DOHH2 (cell line): ENCODE data around the gene TWF2.

Experiments used
- H3F3A ChIP-seq: fragments of 200-600 bp; sonication (generic), shearing (Covaris generic); 2 replicates; pipeline ENCODE4 v1.6.0; 2016; ENCODE audit warnings: antibody characterized with exemption, mild to moderate bottlenecking; ENCODE audit not compliant: control insufficient read depth, insufficient read depth
- H3K27ac ChIP-seq: fragments of 200-600 bp; sonication (generic); 2 replicates; pipeline ENCODE4 v1.5.1; 2014; ENCODE audit warnings: low read depth, mild to moderate bottlenecking, low read length, moderate library complexity
- H3K27me3 ChIP-seq: fragments of 200-600 bp; sonication (generic); 2 replicates; pipeline ENCODE4 v1.6.1; 2014; ENCODE audit warnings: mild to moderate bottlenecking, low read length, mixed read lengths; ENCODE audit not compliant: control insufficient read depth
- H3K36me3 ChIP-seq: fragments of 200-600 bp; sonication (generic); 2 replicates; pipeline ENCODE4 v1.6.1; 2014; ENCODE audit warnings: mild to moderate bottlenecking, low read length, moderate library complexity, mixed read lengths; ENCODE audit not compliant: control insufficient read depth
- H3K4me1 ChIP-seq: fragments of 200-600 bp; sonication (generic); 2 replicates; pipeline ENCODE4 v1.6.1; 2014; ENCODE audit warnings: mild to moderate bottlenecking, low read length, mixed read lengths; ENCODE audit not compliant: control insufficient read depth
- H3K4me2 ChIP-seq: fragments of 200-600 bp; sonication (generic); 2 replicates; pipeline ENCODE4 v1.6.0; 2014; ENCODE audit warnings: mild to moderate bottlenecking, low read length, moderate library complexity
- H3K4me3 ChIP-seq: fragments of 200-600 bp; sonication (generic); 2 replicates; pipeline ENCODE4 v1.5.1; 2014; ENCODE audit warnings: mild to moderate bottlenecking, low read length, mixed read lengths
- H3K79me2 ChIP-seq: fragments of 200-600 bp; sonication (generic); 2 replicates; pipeline ENCODE4 v1.6.1; 2014; ENCODE audit warnings: mild to moderate bottlenecking, low read length, mixed read lengths; ENCODE audit not compliant: control insufficient read depth
- H3K9me2 ChIP-seq: fragments of 200-600 bp; sonication (generic); replicated peaks from 2 replicates; pipeline ENCODE4 v1.6.1; 2014; ENCODE audit warnings: mild to moderate bottlenecking, low read length, mixed read lengths; ENCODE audit not compliant: control insufficient read depth
- H3K9me3 ChIP-seq: fragments of 200-600 bp; sonication (generic); 2 replicates; pipeline ENCODE4 v1.6.1; 2014; ENCODE audit warnings: antibody characterized with exemption, low read length, mixed read lengths; ENCODE audit not compliant: control insufficient read depth, insufficient read depth
- H4K20me1 ChIP-seq: fragments of 200-600 bp; sonication (generic); 2 replicates; pipeline ENCODE4 v1.6.0; 2014; ENCODE audit warnings: low read depth, mild to moderate bottlenecking, antibody characterized with exemption, low read length, moderate library complexity; ENCODE audit not compliant: control insufficient read depth, insufficient read depth
- EZH2phosphoT487 ChIP-seq: fragments of 200-600 bp; sonication (generic); IDR thresholded peaks from 2 replicates; pipeline ENCODE4 v1.6.1; 2017; ENCODE audit warnings: borderline replicate concordance, mild to moderate bottlenecking, antibody characterized with exemption, low read length, moderate library complexity, mixed read lengths
- TF ChIP-seq, protein P1 (sequence below): fragments of 200-600 bp; sonication (generic); IDR thresholded peaks from one replicate; pipeline ENCODE4 v1.5.1; 2014; ENCODE audit warnings: antibody characterized with exemption, mild to moderate bottlenecking, low read depth, low read length; ENCODE audit not compliant: poor library complexity, severe bottlenecking

The TWF2 gene

DNA sequence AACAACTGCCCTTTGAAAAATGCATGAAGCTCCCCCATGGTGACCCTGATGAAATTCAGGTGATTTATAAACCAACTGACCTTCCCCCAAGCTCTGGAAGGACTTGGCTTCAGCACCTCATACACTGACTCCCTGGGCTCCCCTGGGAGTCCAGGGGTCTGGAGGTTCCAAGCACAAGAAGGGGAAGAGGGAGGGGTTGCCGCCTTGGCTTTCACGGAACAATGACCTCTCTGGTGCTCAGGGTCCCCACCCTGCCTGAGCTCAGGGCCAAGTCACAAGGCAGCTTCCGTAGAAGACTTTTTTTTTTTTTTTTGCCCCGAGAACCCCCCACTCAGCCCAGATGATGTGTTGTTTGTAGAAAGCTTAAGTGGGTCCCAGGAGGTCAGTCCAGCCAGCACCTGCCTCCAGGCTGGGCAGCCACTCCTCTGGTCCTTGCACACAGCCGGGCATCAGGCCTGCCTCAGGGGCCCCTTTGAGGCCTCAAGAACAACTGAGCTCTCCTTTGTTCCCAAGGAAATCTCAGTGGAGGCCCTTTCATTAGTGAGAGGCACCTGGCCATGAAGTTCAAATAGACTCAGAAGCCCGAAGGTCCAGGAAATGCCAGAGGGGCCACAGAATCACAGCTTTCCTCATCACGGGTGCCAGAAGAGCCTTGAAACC, 55.0 kb downstream of the TWF2 start:
- H3K27me3 ChIP-seq = no peaks in the 10 kb centered on the region
- no peak overlapping the region for H3K4me2 ChIP-seq
- no peaks in the 10 kb centered on the region for H3K9me3 ChIP-seq
- H3K36me3 ChIP-seq = no peaks in the 10 kb centered on the region
- no peaks in the 10 kb centered on the region for H4K20me1 ChIP-seq
- no peak overlapping the region for H3K27ac ChIP-seq
- no peaks in the 10 kb centered on the region for H3K79me2 ChIP-seq
- H3F3A ChIP-seq = no peaks in the 10 kb centered on the region
- H3K4me3 ChIP-seq = no peak overlapping the region
- H3K9me2 ChIP-seq = no peaks in the 10 kb centered on the region
- H3K4me1 ChIP-seq = peaks cover 3% of the 10 kb centered on the region; the same call in 1 of the 2 replicates
- TF ChIP-seq EZH2phosphoT487 = no peak
- TF ChIP-seq, protein P1, sequence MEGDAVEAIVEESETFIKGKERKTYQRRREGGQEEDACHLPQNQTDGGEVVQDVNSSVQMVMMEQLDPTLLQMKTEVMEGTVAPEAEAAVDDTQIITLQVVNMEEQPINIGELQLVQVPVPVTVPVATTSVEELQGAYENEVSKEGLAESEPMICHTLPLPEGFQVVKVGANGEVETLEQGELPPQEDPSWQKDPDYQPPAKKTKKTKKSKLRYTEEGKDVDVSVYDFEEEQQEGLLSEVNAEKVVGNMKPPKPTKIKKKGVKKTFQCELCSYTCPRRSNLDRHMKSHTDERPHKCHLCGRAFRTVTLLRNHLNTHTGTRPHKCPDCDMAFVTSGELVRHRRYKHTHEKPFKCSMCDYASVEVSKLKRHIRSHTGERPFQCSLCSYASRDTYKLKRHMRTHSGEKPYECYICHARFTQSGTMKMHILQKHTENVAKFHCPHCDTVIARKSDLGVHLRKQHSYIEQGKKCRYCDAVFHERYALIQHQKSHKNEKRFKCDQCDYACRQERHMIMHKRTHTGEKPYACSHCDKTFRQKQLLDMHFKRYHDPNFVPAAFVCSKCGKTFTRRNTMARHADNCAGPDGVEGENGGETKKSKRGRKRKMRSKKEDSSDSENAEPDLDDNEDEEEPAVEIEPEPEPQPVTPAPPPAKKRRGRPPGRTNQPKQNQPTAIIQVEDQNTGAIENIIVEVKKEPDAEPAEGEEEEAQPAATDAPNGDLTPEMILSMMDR = no peak

DNA sequence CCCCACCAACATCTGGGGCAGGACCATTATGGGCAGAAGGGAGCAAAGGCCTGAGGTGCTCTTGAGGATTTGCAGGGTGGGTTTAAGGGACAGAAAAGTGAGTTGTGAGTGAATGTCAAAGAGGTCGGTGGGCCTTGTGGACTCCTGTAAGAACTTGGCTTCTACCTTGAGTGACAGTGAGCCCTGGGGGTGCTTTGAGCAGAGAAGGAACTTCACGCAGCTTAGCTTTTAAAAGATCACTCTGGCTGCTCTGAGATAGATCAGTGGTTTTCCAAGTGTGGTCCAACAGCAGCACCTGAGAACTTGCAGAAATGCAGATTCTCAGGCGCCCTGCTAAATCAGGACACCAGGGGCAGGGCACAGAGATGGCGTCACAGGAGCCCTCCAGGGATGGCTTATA, 56.3 kb downstream of the TWF2 start:
- Histone ChIP-seq H3K9me2 (no peaks in the 10 kb centered on the region), H3K27ac (no peak overlapping the region), H3F3A (no peaks in the 10 kb centered on the region), H3K9me3 (no peaks in the 10 kb centered on the region), H3K36me3 (no peaks in the 10 kb centered on the region), H3K4me1 (peaks cover 3% of the 10 kb centered on the region; the same call in 1 of the 2 replicates), H3K27me3 (no peaks in the 10 kb centered on the region), H4K20me1 (no peaks in the 10 kb centered on the region), H3K4me3 (no peak overlapping the region), H3K79me2 (no peaks in the 10 kb centered on the region), H3K4me2 (no peak overlapping the region)
- TF ChIP-seq, protein P1 = no peak
- no peak for TF ChIP-seq EZH2phosphoT487

DNA sequence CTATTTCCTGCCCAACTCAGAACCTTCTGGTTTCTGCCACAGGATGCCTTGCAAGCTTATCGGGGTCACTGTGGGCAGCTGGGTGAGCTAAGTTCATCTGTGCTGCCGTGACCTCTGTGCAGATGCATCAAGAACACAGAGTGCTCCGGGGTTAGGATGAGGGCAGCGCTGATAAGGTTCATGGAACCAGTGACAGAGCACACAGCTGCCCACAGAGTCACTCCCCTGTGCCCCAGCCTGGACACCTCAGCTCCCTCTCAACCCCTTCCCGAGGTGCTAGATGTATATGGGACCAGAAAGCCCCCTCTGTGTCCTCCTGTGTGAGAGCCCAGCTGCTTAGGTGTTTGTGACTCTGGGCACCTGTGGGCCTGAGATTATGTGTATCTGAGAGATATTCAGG, 56.8 kb downstream of the TWF2 start:
- Histone ChIP-seq H3K36me3 (no peaks in the 10 kb centered on the region), H3K79me2 (no peaks in the 10 kb centered on the region), H3K4me2 (no peak overlapping the region), H3K4me1 (peaks cover 3% of the 10 kb centered on the region; the same call in 1 of the 2 replicates), H3K27me3 (no peaks in the 10 kb centered on the region), H3K9me2 (no peaks in the 10 kb centered on the region), H4K20me1 (no peaks in the 10 kb centered on the region), H3F3A (no peaks in the 10 kb centered on the region), H3K4me3 (no peak overlapping the region), H3K9me3 (no peaks in the 10 kb centered on the region), H3K27ac (no peak overlapping the region)
- no peak for TF ChIP-seq EZH2phosphoT487
- TF ChIP-seq, protein P1 = no peak
